Activated CD8-positive, alpha-beta T cell treated with anti-CD3 and anti-CD28 coated beads, Interleukin-2, amount 10 ng/mL, durations not matched to agents 7 days and 5 days (primary cell): ENCODE data around the gene PJA2. TPM values are rescaled to one million over a fixed set of nuclear protein-coding genes. Genes with fewer than 3 reads are reported as not detected.

Source experiments
- ATAC-seq: fragments of 150-1000 bp; cut with Tn5 transposase; one replicate; pipeline ENCODE4 v1.10.0; 2021; ENCODE audit warnings: moderate library complexity
- CTCF ChIA-PET: fragments of 350-600 bp; sonication (Branson Sonifier 250); formaldehyde crosslinking; loops from one replicate; lab custom pipeline; 2021; ENCODE audit warnings: antibody characterized with exemption; lab: Charles Lee
- POLR2A ChIA-PET: fragments of 350-600 bp; sonication (Branson Sonifier 250); formaldehyde crosslinking; loops from one replicate; lab custom pipeline; 2021; ENCODE audit warnings: antibody characterized with exemption; lab: Charles Lee
- DNase-seq: peaks from one replicate; pipeline ENCODE4 v3.0.0-alpha.2; 2020
- H3K27ac Mint-ChIP-seq: one replicate; pipeline ENCODE4 v1.8.0; 2021; ENCODE audit warnings: mild to moderate bottlenecking, mixed read lengths
- H3K27me3 Mint-ChIP-seq: one replicate; pipeline ENCODE4 v1.8.0; 2021; ENCODE audit warnings: low read depth, mixed read lengths
- H3K36me3 Mint-ChIP-seq: one replicate; pipeline ENCODE4 v1.8.0; 2021; ENCODE audit warnings: low read depth, mixed read lengths
- H3K4me1 Mint-ChIP-seq: one replicate; pipeline ENCODE4 v1.8.0; 2021; ENCODE audit warnings: low read depth, mixed read lengths
- H3K4me3 Mint-ChIP-seq: one replicate; pipeline ENCODE4 v1.8.0; 2021; ENCODE audit warnings: mild to moderate bottlenecking, mixed read lengths
- H3K9me3 Mint-ChIP-seq: one replicate; pipeline ENCODE4 v1.8.0; 2022; ENCODE audit warnings: mixed read lengths; ENCODE audit not compliant: insufficient read depth
- total RNA-seq, 2 experiments: library from RNA; stranded (reverse); gene quantifications; one replicate each; pipeline ENCODE4 v1.2.3, GENCODE V29; 2021

Gene PJA2
- total RNA-seq, 2 experiments from 2014 or later, result 50.2 to 53.5 TPM

- Mint-ChIP-seq H3K9me3 (no peaks in the 10 kb centered on the region), H3K27ac (no peak overlapping the region), H3K4me3 (peak overlapping the region; percentile 32), H3K4me1 (peaks cover 46% of the 10 kb centered on the region), H3K27me3 (no peaks in the 10 kb centered on the region), H3K36me3 (peaks cover 41% of the 10 kb centered on the region)
- ChIA-PET CTCF (no interaction called here), POLR2A (no interaction called here)
- ATAC-seq, result no peak
- no peak for DNase-seq
Measured at GRCh38 chr5:109406719-109407118, 3.1 kb downstream of the PJA2 start.

GRCh38 chr5:109404428-109404960 is 5.3 kb downstream of the PJA2 start:
- ChIA-PET CTCF (no interaction called here), POLR2A (interaction anchor here (0.7 kb wide), 1 partner anchor 215 kb away, joined by 5 read pairs; no protein-coding TSS in a partner anchor)
- peak overlapping the region; percentile 18 for H3K27ac Mint-ChIP-seq
- peaks cover 52% of the 10 kb centered on the region for H3K36me3 Mint-ChIP-seq
- no peaks in the 10 kb centered on the region for H3K27me3 Mint-ChIP-seq
- ATAC-seq, result no peak
- no peak for DNase-seq
- H3K9me3 Mint-ChIP-seq, result no peaks in the 10 kb centered on the region
- H3K4me3 Mint-ChIP-seq, result no peak overlapping the region
- peaks cover 50% of the 10 kb centered on the region for H3K4me1 Mint-ChIP-seq

- POLR2A ChIA-PET, result no interaction called here
- H3K27me3 Mint-ChIP-seq, result no peaks in the 10 kb centered on the region
- ATAC-seq, result no peak
- H3K4me3 Mint-ChIP-seq, result no peak overlapping the region
- H3K27ac Mint-ChIP-seq, result no peak overlapping the region
- CTCF ChIA-PET, result no interaction called here
- no peak for DNase-seq
- H3K36me3 Mint-ChIP-seq, result peaks cover 49% of the 10 kb centered on the region
- H3K4me1 Mint-ChIP-seq, result peaks cover 55% of the 10 kb centered on the region
- no peaks in the 10 kb centered on the region for H3K9me3 Mint-ChIP-seq
Measured at GRCh38 chr5:109403469-109403868, 6.3 kb downstream of the PJA2 start.

GRCh38 chr5:109399092-109399759 is 10.5 kb downstream of the PJA2 start:
- H3K4me1 Mint-ChIP-seq, result peaks cover 39% of the 10 kb centered on the region

GRCh38 chr5:109396965-109397364 is 12.8 kb downstream of the PJA2 start:
- ATAC-seq, result no peak
- peaks cover 50% of the 10 kb centered on the region for H3K36me3 Mint-ChIP-seq
- H3K27me3 Mint-ChIP-seq, result no peaks in the 10 kb centered on the region
- no peak overlapping the region for H3K4me3 Mint-ChIP-seq
- no peak for DNase-seq
- H3K9me3 Mint-ChIP-seq, result no peaks in the 10 kb centered on the region
- ChIA-PET POLR2A (no interaction called here), CTCF (no interaction called here)
- H3K27ac Mint-ChIP-seq, result no peak overlapping the region
- H3K4me1 Mint-ChIP-seq, result peaks cover 31% of the 10 kb centered on the region

More at GRCh38 chr5:109399092-109399759, 10.5 kb downstream of the PJA2 start:
- no peak for ATAC-seq
- no peaks in the 10 kb centered on the region for H3K27me3 Mint-ChIP-seq
- CTCF ChIA-PET, result no interaction called here
- H3K4me3 Mint-ChIP-seq, result no peak overlapping the region
- peaks cover 51% of the 10 kb centered on the region for H3K36me3 Mint-ChIP-seq
- no peak overlapping the region for H3K27ac Mint-ChIP-seq
- H3K9me3 Mint-ChIP-seq, result no peaks in the 10 kb centered on the region
- POLR2A ChIA-PET, result interaction anchor here (0.8 kb wide), 1 partner anchor 10 kb away, joined by 5 read pairs; the partner anchor contains the start of gene PJA2
- DNase-seq, result no peak

- DNase-seq (no peak), ATAC-seq (no peak)
- Mint-ChIP-seq H3K27me3 (no peaks in the 10 kb centered on the region), H3K27ac (no peak overlapping the region), H3K36me3 (peaks cover 59% of the 10 kb centered on the region), H3K4me1 (peaks cover 22% of the 10 kb centered on the region), H3K9me3 (peaks cover 10% of the 10 kb centered on the region), H3K4me3 (no peak overlapping the region)
- CTCF ChIA-PET, result no interaction called here
- POLR2A ChIA-PET, result no interaction called here
Measured at GRCh38 chr5:109394806-109395205, 15.0 kb downstream of the PJA2 start.

- Mint-ChIP-seq H3K27me3 (no peaks in the 10 kb centered on the region), H3K4me3 (no peak overlapping the region), H3K4me1 (peaks cover 10% of the 10 kb centered on the region), H3K9me3 (peaks cover 10% of the 10 kb centered on the region), H3K27ac (no peak overlapping the region), H3K36me3 (peaks cover 47% of the 10 kb centered on the region)
- CTCF ChIA-PET, result no interaction called here
- no peak for ATAC-seq
- POLR2A ChIA-PET, result no interaction called here
- DNase-seq, result no peak
Measured at GRCh38 chr5:109390188-109390587, 19.6 kb downstream of the PJA2 start.

- Mint-ChIP-seq H3K36me3 (peaks cover 39% of the 10 kb centered on the region), H3K4me3 (no peak overlapping the region), H3K27ac (no peak overlapping the region), H3K27me3 (no peaks in the 10 kb centered on the region), H3K4me1 (peaks cover 5% of the 10 kb centered on the region), H3K9me3 (peaks cover 10% of the 10 kb centered on the region)
- ChIA-PET POLR2A (no interaction called here), CTCF (no interaction called here)
- DNase-seq (no peak), ATAC-seq (no peak)
Measured at GRCh38 chr5:109388407-109388806, 21.4 kb downstream of the PJA2 start.

- ATAC-seq (no peak), DNase-seq (no peak)
- Mint-ChIP-seq H3K27ac (no peak overlapping the region), H3K27me3 (no peaks in the 10 kb centered on the region), H3K4me3 (no peak overlapping the region), H3K36me3 (peaks cover 37% of the 10 kb centered on the region), H3K4me1 (peaks cover 5% of the 10 kb centered on the region), H3K9me3 (peaks cover 10% of the 10 kb centered on the region)
- CTCF ChIA-PET, result no interaction called here
- POLR2A ChIA-PET, result no interaction called here
Measured at GRCh38 chr5:109387408-109387974, 22.3 kb downstream of the PJA2 start.

GRCh38 chr5:109378095-109378494 is 31.7 kb downstream of the PJA2 start:
- Mint-ChIP-seq H3K9me3 (no peaks in the 10 kb centered on the region), H3K27ac (no peak overlapping the region), H3K4me3 (no peak overlapping the region), H3K4me1 (peaks cover 13% of the 10 kb centered on the region), H3K36me3 (peaks cover 50% of the 10 kb centered on the region), H3K27me3 (no peaks in the 10 kb centered on the region)
- DNase-seq (no peak), ATAC-seq (no peak)
- ChIA-PET POLR2A (no interaction called here), CTCF (no interaction called here)

- no peak overlapping the region for H3K27ac Mint-ChIP-seq
- peaks cover 3% of the 10 kb centered on the region for H3K9me3 Mint-ChIP-seq
- no peaks in the 10 kb centered on the region for H3K27me3 Mint-ChIP-seq
- ATAC-seq (no peak), DNase-seq (no peak)
- H3K4me3 Mint-ChIP-seq, result no peak overlapping the region
- CTCF ChIA-PET, result no interaction called here
- H3K36me3 Mint-ChIP-seq, result peaks cover 57% of the 10 kb centered on the region
- POLR2A ChIA-PET, result no interaction called here
- peaks cover 13% of the 10 kb centered on the region for H3K4me1 Mint-ChIP-seq
Measured at GRCh38 chr5:109374625-109375024, 35.1 kb downstream of the PJA2 start.

GRCh38 chr5:109373932-109374331 is 35.8 kb downstream of the PJA2 start:
- Mint-ChIP-seq H3K4me3 (no peak overlapping the region), H3K27ac (no peak overlapping the region), H3K27me3 (no peaks in the 10 kb centered on the region), H3K36me3 (peaks cover 56% of the 10 kb centered on the region), H3K9me3 (peaks cover 3% of the 10 kb centered on the region), H3K4me1 (peaks cover 13% of the 10 kb centered on the region)
- CTCF ChIA-PET, result no interaction called here
- POLR2A ChIA-PET, result no interaction called here
- DNase-seq (no peak), ATAC-seq (no peak)
